Adipocyte (in vitro differentiated cells): ENCODE data around the gene RHO.
"Not testable (repeated sequence)": the region's sequence is repeated elsewhere in the genome, so short reads cannot be mapped to it uniquely, and the experiment has no call there.

Source experiments
- DNase-seq: peaks from one replicate; pipeline ENCODE4 v3.0.0-alpha.2; 2015; ENCODE audit warnings: low read depth
- H3K27me3 ChIP-seq: replicated peaks from 2 replicates; pipeline ENCODE4 v1.7.0; 2013; ENCODE audit warnings: mild to moderate bottlenecking, low read length, moderate library complexity; ENCODE audit not compliant: control insufficient read depth, insufficient read depth
- H3K36me3 ChIP-seq: 2 replicates; pipeline ENCODE4 v1.7.0; 2013; ENCODE audit warnings: low read length, mild to moderate bottlenecking, moderate library complexity; ENCODE audit not compliant: control insufficient read depth, insufficient read depth, severe bottlenecking
- H3K4me1 ChIP-seq: 2 replicates; pipeline ENCODE4 v1.7.0; 2013; ENCODE audit warnings: mild to moderate bottlenecking, low read length, moderate library complexity; ENCODE audit not compliant: control insufficient read depth, insufficient read depth
- H3K4me3 ChIP-seq: 2 replicates; pipeline ENCODE4 v1.7.0; 2013; ENCODE audit warnings: mild to moderate bottlenecking, low read length, moderate library complexity
- H3K9ac ChIP-seq: 2 replicates; pipeline ENCODE4 v1.7.0; 2013; ENCODE audit warnings: mild to moderate bottlenecking, low read length, moderate library complexity
- H3K9me3 ChIP-seq: 2 replicates; pipeline ENCODE4 v1.7.0; 2013; ENCODE audit warnings: mild to moderate bottlenecking, low read length, moderate library complexity; ENCODE audit not compliant: control insufficient read depth

RHO gene

GRCh38 chr3:129528589-129529100 lies at the start of gene RHO:
Gene RHO, plus strand, starts transcription at chr3:129528639. Its CDS starts 95 bp downstream, at chr3:129528734.
- Histone ChIP-seq H3K9ac (peak within 1 kb of the TSS; percentile 55), H3K9me3 (no peaks in the 10 kb centered on the region), H3K4me1 (peaks cover 21% of the 10 kb centered on the region), H3K4me3 (no peak within 1 kb of the TSS), H3K27me3 (no peaks in the 10 kb centered on the region), H3K36me3 (no peaks in the 10 kb centered on the region)
- no peak for DNase-seq

GRCh38 chr3:129481225-129481765 lies 47.1 kb upstream of the RHO start:
- Histone ChIP-seq H3K9ac (peak overlapping the region; percentile 30), H3K4me1 (peaks cover 58% of the 10 kb centered on the region), H3K36me3 (peaks cover 42% of the 10 kb centered on the region)
- DNase-seq, H3K9me3 ChIP-seq, H3K4me3 ChIP-seq, H3K27me3 ChIP-seq: not testable (repeated sequence)

DNA sequence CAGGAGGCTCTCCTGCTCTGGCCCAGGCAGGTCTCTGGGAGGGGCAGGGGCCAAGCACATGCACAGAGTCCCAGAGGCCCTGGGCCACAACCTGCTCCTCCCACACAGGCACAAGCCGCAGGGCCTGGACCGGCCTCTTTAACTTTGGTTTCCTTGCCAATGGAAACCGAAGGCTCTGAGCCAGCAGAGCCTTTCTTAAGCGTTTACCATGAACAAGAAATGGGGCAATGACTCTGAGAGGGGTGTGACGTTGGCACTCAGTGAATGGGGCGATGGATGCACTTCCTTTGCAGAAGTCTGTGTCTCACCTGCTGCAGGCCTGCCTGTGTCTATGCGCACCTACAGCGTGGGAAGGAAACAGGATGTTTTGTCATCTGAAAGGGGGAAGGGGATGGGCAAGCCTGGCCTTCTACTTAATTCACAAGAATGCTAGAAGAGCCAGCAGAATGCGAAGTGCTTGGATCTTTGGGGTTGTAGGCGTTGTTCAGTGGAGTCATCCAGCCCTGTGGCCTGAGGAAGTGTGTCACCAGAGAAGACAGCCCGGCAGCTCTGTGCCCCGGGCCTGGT lies 46.6 kb upstream of the RHO start:
- Histone ChIP-seq H3K4me3 (peak overlapping the region; percentile 9), H3K4me1 (peaks cover 63% of the 10 kb centered on the region), H3K9me3 (no peaks in the 10 kb centered on the region), H3K9ac (peak overlapping the region; percentile 30), H3K27me3 (no peaks in the 10 kb centered on the region), H3K36me3 (peaks cover 37% of the 10 kb centered on the region)
- no peak for DNase-seq

DNA sequence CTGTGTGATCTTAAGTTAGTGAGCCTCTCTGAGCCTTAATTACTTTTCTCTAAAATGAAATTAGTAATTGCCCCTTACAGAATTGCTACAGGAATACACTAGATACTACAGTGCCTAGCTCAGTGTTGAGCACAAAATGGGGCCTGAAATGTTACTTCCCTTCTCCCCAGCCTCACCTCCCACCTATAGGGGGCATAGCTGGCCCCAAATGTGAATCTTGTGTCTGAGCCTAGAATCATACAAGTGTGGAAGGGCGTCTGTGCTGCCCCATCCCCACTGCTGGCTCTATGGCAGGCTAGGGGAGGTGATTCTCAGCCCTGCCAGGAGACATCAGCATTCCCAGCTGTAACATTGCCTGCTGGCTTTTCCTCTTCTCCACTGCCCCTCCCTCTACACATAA lies 45.7 kb upstream of the RHO start:
- no peaks in the 10 kb centered on the region for H3K27me3 ChIP-seq
- no peak for DNase-seq

DNA sequence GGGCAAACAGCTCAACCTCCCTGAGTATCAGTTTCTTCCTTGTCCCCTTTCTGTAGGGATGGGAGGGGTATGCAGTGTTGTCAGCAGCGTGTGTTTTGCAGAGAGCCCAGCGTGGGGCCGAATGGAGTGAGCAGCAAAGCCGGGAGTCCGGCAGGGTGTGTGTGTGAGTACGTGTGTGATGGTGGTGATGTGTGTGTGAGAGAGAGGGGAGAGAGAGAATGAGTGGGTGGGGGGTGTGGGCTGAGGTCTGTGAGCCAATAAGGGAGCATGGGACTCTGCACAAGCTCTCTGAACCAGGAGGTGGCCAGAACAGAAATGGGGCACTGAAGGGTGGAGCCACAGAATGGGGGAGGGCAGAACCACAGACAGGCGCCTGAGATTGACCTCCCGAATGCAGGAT lies 44.6 kb upstream of the RHO start:
- no peaks in the 10 kb centered on the region for H3K27me3 ChIP-seq
- H3K36me3 ChIP-seq: peaks cover 17% of the 10 kb centered on the region
- H3K9ac ChIP-seq: peak overlapping the region; percentile 80
- peaks cover 76% of the 10 kb centered on the region for H3K4me1 ChIP-seq
- no peak overlapping the region for H3K4me3 ChIP-seq
- DNase-seq: no peak
- no peaks in the 10 kb centered on the region for H3K9me3 ChIP-seq

More for the DNA sequence above, 45.7 kb upstream of the RHO start:
- Histone ChIP-seq H3K36me3 (peaks cover 28% of the 10 kb centered on the region), H3K4me1 (peaks cover 72% of the 10 kb centered on the region), H3K4me3 (no peak overlapping the region), H3K9ac (peak overlapping the region; percentile 30), H3K9me3 (no peaks in the 10 kb centered on the region)

GRCh38 chr3:129485146-129485545 lies 43.3 kb upstream of the RHO start:
- DNase-seq, H3K36me3 ChIP-seq, H3K27me3 ChIP-seq, H3K4me3 ChIP-seq, H3K9me3 ChIP-seq: not testable (repeated sequence)
- Histone ChIP-seq H3K4me1 (peaks cover 84% of the 10 kb centered on the region), H3K9ac (peak overlapping the region; percentile 80)

GRCh38 chr3:129485721-129486663 lies 42.4 kb upstream of the RHO start:
- no peaks in the 10 kb centered on the region for H3K27me3 ChIP-seq
- peaks cover 84% of the 10 kb centered on the region for H3K4me1 ChIP-seq
- no peaks in the 10 kb centered on the region for H3K36me3 ChIP-seq
- DNase-seq: peak; percentile 98
- peak overlapping the region; percentile 90 for H3K9ac ChIP-seq
- H3K4me3 ChIP-seq: peak overlapping the region; percentile 70
- no peaks in the 10 kb centered on the region for H3K9me3 ChIP-seq

GRCh38 chr3:129486664-129487035 lies 41.8 kb upstream of the RHO start:
- Histone ChIP-seq H3K9me3 (no peaks in the 10 kb centered on the region), H3K27me3 (no peaks in the 10 kb centered on the region), H3K4me1 (peaks cover 79% of the 10 kb centered on the region), H3K9ac (peak overlapping the region; percentile 90), H3K36me3 (peaks cover 2% of the 10 kb centered on the region), H3K4me3 (peak overlapping the region; percentile 65)
- no peak for DNase-seq

DNA sequence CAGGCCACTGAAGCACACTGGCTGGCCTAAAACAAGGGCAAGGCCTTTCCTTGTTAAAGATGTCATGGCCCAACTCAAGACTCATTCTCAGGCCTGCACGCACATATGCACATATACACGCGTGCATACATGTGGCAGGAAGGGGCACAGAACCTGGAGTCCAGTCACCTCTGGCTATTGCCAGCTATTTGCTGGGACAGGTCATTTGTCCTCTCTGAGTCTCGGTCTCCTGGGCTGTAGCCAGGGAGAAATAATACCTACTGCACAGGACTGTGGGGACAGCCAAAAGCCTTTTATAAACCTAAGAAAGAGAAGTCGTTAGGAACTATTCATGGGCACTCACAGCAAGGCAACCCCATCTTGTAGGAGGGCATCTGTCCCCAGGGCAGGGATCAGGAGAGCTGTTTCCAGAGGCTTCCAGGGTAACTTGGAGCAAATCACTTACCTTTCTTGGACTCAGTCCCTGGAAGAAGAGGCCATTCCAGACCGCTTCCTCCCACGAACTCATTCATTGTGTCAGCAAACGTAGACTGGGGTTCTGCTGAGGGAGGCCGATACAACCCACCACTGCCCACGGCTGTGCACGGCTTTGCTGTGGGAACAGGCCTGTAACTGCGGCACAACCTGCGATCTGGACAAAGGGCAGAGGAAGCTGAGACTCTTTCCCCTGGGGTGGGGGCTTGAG lies 41.1 kb upstream of the RHO start:
- H3K4me3 ChIP-seq: no peak overlapping the region
- DNase-seq: no peak
- H3K27me3 ChIP-seq: no peaks in the 10 kb centered on the region
- no peaks in the 10 kb centered on the region for H3K9me3 ChIP-seq
- H3K9ac ChIP-seq: peak overlapping the region; percentile 90
- H3K36me3 ChIP-seq: peaks cover 9% of the 10 kb centered on the region
- H3K4me1 ChIP-seq: peaks cover 72% of the 10 kb centered on the region

- not testable (repeated sequence) for H3K27me3 ChIP-seq, H3K4me3 ChIP-seq, DNase-seq, H3K9me3 ChIP-seq
- Histone ChIP-seq H3K9ac (peak overlapping the region; percentile 90), H3K4me1 (peaks cover 66% of the 10 kb centered on the region), H3K36me3 (peaks cover 14% of the 10 kb centered on the region)
Measured at GRCh38 chr3:129487868-129488335, 40.5 kb upstream of the RHO start.

- Histone ChIP-seq H3K36me3 (peaks cover 21% of the 10 kb centered on the region), H3K9ac (peak overlapping the region; percentile 82), H3K4me1 (peaks cover 55% of the 10 kb centered on the region)
- not testable (repeated sequence) for H3K27me3 ChIP-seq, H3K4me3 ChIP-seq, DNase-seq, H3K9me3 ChIP-seq
Measured at GRCh38 chr3:129489258-129489657, 39.2 kb upstream of the RHO start.
